Measurements from ENCODE around the gene SLC44A5. TPM values are rescaled to one million over a fixed set of nuclear protein-coding genes. Genes with fewer than 3 reads are reported as not detected.

SLC44A5 gene
- polyA plus RNA-seq, 2 of the 4 experiments (the other 2 are of a cell fraction) = 0.10 to 1.5 TPM

- Histone ChIP-seq H3K9me3 (no peaks in the 10 kb centered on the region), H3K4me3 (no peak overlapping the region), H3K27ac (no peak overlapping the region), H3K4me1 (no peaks in the 10 kb centered on the region), H3K4me2 (no peak overlapping the region)
- no peak for FAIRE-seq
- ATAC-seq = no peak
- POLR2A ChIA-PET = no interaction called here
- WGBS (ENCODE audit: missing lambda C conversion rate) = 18% methylated on average over 1 of the region's 1 CpG
- no peak for DNase-seq (ENCODE audit: low read depth in 1 of 2, low spot score in 1 of 2)
- CTCF ChIA-PET = no interaction called here
- TF ChIP-seq NR3C1 (IDR thresholded peaks at IDR 0.05) (no peak), ZFP36 (IDR thresholded peaks at IDR 0.05; ENCODE audit: borderline replicate concordance, partially characterized antibody) (no peak), MYC (IDR thresholded peaks at IDR 0.05; ENCODE audit: borderline replicate concordance, low read length) (no peak), NFE2L2 (conservative IDR thresholded peaks at IDR 0.05; ENCODE audit: low read length) (no peak), EHMT2 (IDR thresholded peaks at IDR 0.05; ENCODE audit: low read depth) (no peak), MAZ (IDR thresholded peaks at IDR 0.05; ENCODE audit: borderline replicate concordance, low read depth, low read length) (no peak), HOXB5 (CRISPR knock-in tag; IDR thresholded peaks at IDR 0.05) (no peak), SREBF2 (IDR thresholded peaks at IDR 0.05) (no peak)
Observed at GRCh38 chr1:75643460-75643859, 32.5 kb upstream of the SLC44A5 start.

GRCh38 chr1:75641325-75641724 lies 30.4 kb upstream of the SLC44A5 start:
- no peak overlapping the region for H3K4me3 ChIP-seq
- H3K4me1 ChIP-seq = no peaks in the 10 kb centered on the region
- H3K4me2 ChIP-seq = no peak overlapping the region
- FAIRE-seq (no peak), DNase-seq (ENCODE audit: low read depth in 1 of 2, low spot score in 1 of 2) (no peak), ATAC-seq (no peak)
- ChIA-PET POLR2A (no interaction called here), CTCF (interaction anchor here (1.6 kb wide), 1 partner anchor 9 kb away, joined by 4 read pairs; no protein-coding TSS in a partner anchor)
- no peaks in the 10 kb centered on the region for H3K9me3 ChIP-seq
- 52% methylated on average over 3 of the region's 3 CpGs for WGBS (ENCODE audit: missing lambda C conversion rate)
- TF ChIP-seq E2F6 (IDR thresholded peaks at IDR 0.05; ENCODE audit: borderline replicate concordance, low read depth) = no peak
- H3K27ac ChIP-seq = no peak overlapping the region

- no peak overlapping the region for H3K4me2 ChIP-seq
- H3K4me3 ChIP-seq = no peak overlapping the region
- H3K27ac ChIP-seq = no peak overlapping the region
- no peak for DNase-seq (ENCODE audit: low read depth in 1 of 2, low spot score in 1 of 2)
- ChIA-PET POLR2A (no interaction called here), CTCF (interaction anchor here (1.6 kb wide), 1 partner anchor 8 kb away, joined by 4 read pairs; no protein-coding TSS in a partner anchor)
- H3K4me1 ChIP-seq = no peaks in the 10 kb centered on the region
- no peaks in the 10 kb centered on the region for H3K9me3 ChIP-seq
- ATAC-seq = no peak
- TF ChIP-seq HMGXB4 (CRISPR knock-in tag; IDR thresholded peaks at IDR 0.05; ENCODE audit: borderline replicate concordance) (no peak), POLR2AphosphoS2 (conservative IDR thresholded peaks at IDR 0.05; ENCODE audit: low read length) (no peak), JUN (IDR thresholded peaks at IDR 0.05) (no peak), RCOR1 (IDR thresholded peaks at IDR 0.05; ENCODE audit: low read depth, low read length) (no peak)
- no peak for FAIRE-seq
Observed at GRCh38 chr1:75640137-75640536, 29.2 kb upstream of the SLC44A5 start.

GRCh38 chr1:75632350-75632949 lies 21.5 kb upstream of the SLC44A5 start:
- Histone ChIP-seq H3K4me2 (no peak overlapping the region), H3K9me3 (no peaks in the 10 kb centered on the region), H3K4me3 (no peak overlapping the region), H3K27ac (no peak overlapping the region), H3K4me1 (no peaks in the 10 kb centered on the region)
- CTCF ChIA-PET = interaction anchor here (0.6 to 2.4 kb wide), 16 partner anchors 8 to 993 kb away, joined by 3 to 11 read pairs (median 4); no protein-coding TSS in a partner anchor
- 0% methylated on average over 2 of the region's 2 CpGs for WGBS (ENCODE audit: missing lambda C conversion rate)
- FAIRE-seq = peak; percentile 46
- DNase-seq (ENCODE audit: low read depth in 1 of 2, low spot score in 1 of 2) = peak; percentile 4 to 22
- POLR2A ChIA-PET = no interaction called here
- peak; percentile 66 to 73; a peak in 4 of 6 replicates for ATAC-seq
- TF ChIP-seq RNF2 (IDR thresholded peaks at IDR 0.05; ENCODE audit: borderline replicate concordance, low read depth) = no peak
- no peak for TF ChIP-seq JUNB (IDR thresholded peaks at IDR 0.05)
- peak; percentile 53 for TF ChIP-seq CTCF (IDR thresholded peaks at IDR 0.05)
- TF ChIP-seq ZFP36 (IDR thresholded peaks at IDR 0.05; ENCODE audit: borderline replicate concordance, partially characterized antibody) = no peak
- TF ChIP-seq MAFK (IDR thresholded peaks at IDR 0.05; ENCODE audit: partially characterized antibody) = no peak
- TF ChIP-seq MAZ (IDR thresholded peaks at IDR 0.05; ENCODE audit: borderline replicate concordance, low read depth, low read length) = no peak
- TF ChIP-seq POLR2A (IDR thresholded peaks at IDR 0.05; ENCODE audit: low read length) = no peak
- peak; percentile 53 to 70; a peak in 4 of 5 replicates for TF ChIP-seq RAD21 (conservative IDR thresholded peaks at IDR 0.05 in 1 of 2, IDR thresholded peaks at IDR 0.05 in 1 of 2)
- TF ChIP-seq EHF (CRISPR knock-in tag; IDR thresholded peaks at IDR 0.05) = no peak
- TF ChIP-seq HES2 (IDR thresholded peaks at IDR 0.05) = no peak
- no peak for TF ChIP-seq EHMT2 (IDR thresholded peaks at IDR 0.05; ENCODE audit: low read depth)
- TF ChIP-seq SMC3 (IDR thresholded peaks at IDR 0.05) = peak; percentile 57
- TF ChIP-seq ZC3H11A (IDR thresholded peaks at IDR 0.05) = no peak
- no peak for TF ChIP-seq HOXA7 (CRISPR knock-in tag; IDR thresholded peaks at IDR 0.05)
- TF ChIP-seq PBX3 (IDR thresholded peaks at IDR 0.05) = no peak
